22Rv1 (cell line): ENCODE data around the gene USP4.

Experiments used
- H3K27ac ChIP-seq: fragments of 450-650 bp; 2 replicates; pipeline ENCODE4 v1.5.1; 2017
- CTCF ChIP-seq: fragments of 450-650 bp; IDR thresholded peaks from 2 replicates; pipeline ENCODE4 v1.5.1; 2017; ENCODE audit warnings: mild to moderate bottlenecking
- ZFX ChIP-seq: fragments of 450-650 bp; IDR thresholded peaks from 2 replicates; pipeline ENCODE4 v1.6.1; 2017; ENCODE audit warnings: antibody characterized with exemption, borderline replicate concordance

USP4 gene

DNA sequence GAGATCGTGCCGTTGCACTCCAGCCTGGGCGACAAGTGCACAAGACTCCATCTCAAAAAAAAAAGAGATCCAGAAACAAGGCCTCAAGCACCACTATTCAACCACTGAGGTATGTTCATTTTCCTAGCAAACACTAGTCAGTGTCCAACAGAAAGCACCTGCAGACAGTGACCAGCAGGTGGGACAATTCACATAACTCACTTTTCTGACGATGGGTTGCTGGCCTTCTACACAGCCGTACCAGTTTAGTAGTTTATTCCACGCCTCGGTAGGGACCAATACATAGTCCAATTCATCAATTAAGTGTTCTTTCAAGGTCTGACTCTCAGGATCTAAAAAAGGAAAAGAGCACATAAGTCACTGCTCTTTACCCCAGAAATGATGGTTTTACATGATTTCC is 12.4 kb downstream of the USP4 start:
- peak; percentile 14; the same call in 1 of the 2 replicates for TF ChIP-seq CTCF
- no peak for TF ChIP-seq ZFX
- H3K27ac ChIP-seq, result no peak overlapping the region

DNA sequence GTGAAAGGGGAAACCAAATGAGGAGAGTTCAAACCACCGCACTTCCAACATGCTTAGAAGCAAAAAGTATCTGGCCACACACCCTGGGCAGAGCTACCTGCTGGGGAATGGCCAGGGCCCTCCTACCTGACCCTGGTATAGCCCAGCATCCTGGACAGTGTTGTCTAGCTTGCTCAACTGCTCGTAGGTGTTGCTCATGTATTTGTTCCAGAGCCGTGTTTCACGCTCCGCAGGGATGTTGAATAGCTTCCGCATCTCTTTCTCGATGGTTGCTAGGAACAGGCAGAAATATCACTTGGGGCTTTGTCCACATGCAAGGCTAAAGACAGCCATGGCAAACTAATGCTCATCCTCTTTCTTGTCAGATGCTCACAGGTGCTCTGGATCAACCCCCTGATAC is 15.1 kb downstream of the USP4 start:
- TF ChIP-seq CTCF (no peak), ZFX (no peak)

GRCh38 chr3:49316696-49317457 is 23.0 kb downstream of the USP4 start:
- TF ChIP-seq ZFX (no peak), CTCF (no peak)
- H3K27ac ChIP-seq, result no peak overlapping the region

More for the DNA sequence above, 15.1 kb downstream of the USP4 start:
- H3K27ac ChIP-seq, result no peak overlapping the region

DNA sequence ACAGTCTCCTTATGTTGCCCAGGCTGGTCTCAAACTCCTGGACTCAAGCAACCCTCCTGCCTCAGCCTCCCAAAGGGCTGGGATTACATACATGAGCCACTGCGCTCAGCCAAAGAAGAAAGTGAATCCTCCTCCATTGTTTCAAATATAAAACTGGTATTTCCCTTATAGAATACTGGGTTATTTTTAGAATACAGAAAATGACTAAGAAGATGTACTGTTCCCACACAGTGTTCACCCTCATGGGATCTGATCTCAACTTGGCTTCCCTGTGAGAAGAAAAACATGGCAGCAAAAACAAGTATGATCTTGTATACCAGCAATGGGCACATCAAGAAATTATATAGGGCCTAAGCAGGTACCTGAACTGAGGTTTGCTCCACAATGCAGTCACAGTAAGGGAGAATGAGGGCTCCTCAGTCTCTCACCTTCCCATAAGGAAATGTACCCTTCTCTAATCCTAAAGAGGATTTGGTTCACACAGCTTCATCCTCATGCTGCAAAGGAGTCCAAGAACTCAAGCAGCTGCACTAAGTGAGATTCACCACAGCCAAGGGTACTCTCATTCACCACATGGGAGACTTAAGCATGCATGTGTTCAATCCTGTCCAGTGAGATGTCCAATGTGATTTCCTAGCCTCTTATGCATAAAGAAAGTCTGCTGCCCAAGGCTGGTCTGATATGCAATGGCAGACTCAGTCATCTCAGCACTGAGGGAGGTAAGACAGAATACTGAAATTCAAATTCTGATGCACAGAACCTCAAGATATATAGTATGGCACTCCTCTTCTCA is 25.8 kb downstream of the USP4 start:
- no peak overlapping the region for H3K27ac ChIP-seq
- TF ChIP-seq ZFX, result no peak
- no peak for TF ChIP-seq CTCF

DNA sequence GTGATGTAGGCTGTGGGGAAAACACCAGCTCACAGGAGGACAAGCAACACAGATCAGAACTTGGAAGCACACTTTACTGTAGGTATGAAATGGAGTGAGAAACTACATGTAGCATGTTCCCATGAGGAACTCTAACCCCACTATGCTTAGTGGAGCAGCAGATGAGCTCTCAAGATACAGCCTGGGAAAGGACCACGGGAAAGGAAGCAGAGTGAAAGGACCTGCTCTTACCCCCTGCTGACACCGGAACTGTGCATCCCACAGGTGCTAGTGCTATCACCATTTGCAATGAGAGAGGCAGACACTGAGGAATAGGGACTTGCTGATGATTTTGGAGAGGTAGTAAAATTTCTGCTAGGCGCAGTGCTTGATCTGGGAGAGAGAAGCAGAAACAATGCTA is 28.6 kb downstream of the USP4 start:
- no peak overlapping the region for H3K27ac ChIP-seq
- TF ChIP-seq CTCF, result no peak

- no peak overlapping the region for H3K27ac ChIP-seq
- TF ChIP-seq CTCF, result no peak
Measured at GRCh38 chr3:49310677-49311076, 29.2 kb downstream of the USP4 start.

GRCh38 chr3:49305608-49306007 is 34.2 kb downstream of the USP4 start:
- TF ChIP-seq ZFX (no peak), CTCF (no peak)
- no peak overlapping the region for H3K27ac ChIP-seq
